Measurements from ENCODE around the gene TRIM45.
A peak's percentile ranks its signal among the peaks of the same experiment; 100 is the strongest.
"Not testable (repeated sequence)": the region's sequence is repeated elsewhere in the genome, so short reads cannot be mapped to it uniquely, and the experiment has no call there.

The TRIM45 gene

GRCh38 chr1:117121589-117122329 is at the start of gene TRIM45:
TSS of gene TRIM45 (minus strand) at chr1:117121749. CDS start at chr1:117121201, 548 bp downstream.
- DNase-seq (ENCODE audit: low spot score), result peak; percentile 87

GRCh38 chr1:117169871-117170596 is 48.5 kb upstream of the TRIM45 start:
- no peak for DNase-seq (ENCODE audit: low spot score)

- DNase-seq (ENCODE audit: low spot score), result no peak
Measured at GRCh38 chr1:117167402-117167801, 45.9 kb upstream of the TRIM45 start.

- DNase-seq (ENCODE audit: low spot score), result no peak
Measured at GRCh38 chr1:117166076-117166475, 44.5 kb upstream of the TRIM45 start.

GRCh38 chr1:117164209-117164608 is 42.7 kb upstream of the TRIM45 start:
- DNase-seq (ENCODE audit: low spot score), result no peak

GRCh38 chr1:117162816-117163215 is 41.3 kb upstream of the TRIM45 start:
- DNase-seq (ENCODE audit: low spot score), result no peak

- no peak for DNase-seq (ENCODE audit: low spot score)
Measured at GRCh38 chr1:117161887-117162286, 40.3 kb upstream of the TRIM45 start.

- DNase-seq (ENCODE audit: low spot score), result not testable (repeated sequence)
Measured at GRCh38 chr1:117151305-117151704, 29.8 kb upstream of the TRIM45 start.

GRCh38 chr1:117150316-117150715 is 28.8 kb upstream of the TRIM45 start:
- DNase-seq (ENCODE audit: low spot score), result no peak

GRCh38 chr1:117147856-117148588 is 26.5 kb upstream of the TRIM45 start:
- DNase-seq (ENCODE audit: low spot score), result no peak

GRCh38 chr1:117147341-117147831 is 25.8 kb upstream of the TRIM45 start:
- no peak for DNase-seq (ENCODE audit: low spot score)

- DNase-seq (ENCODE audit: low spot score), result no peak
Measured at GRCh38 chr1:117146575-117147340, 25.2 kb upstream of the TRIM45 start.

GRCh38 chr1:117146072-117146471 is 24.5 kb upstream of the TRIM45 start:
- DNase-seq (ENCODE audit: low spot score), result no peak

- no peak for DNase-seq (ENCODE audit: low spot score)
Measured at GRCh38 chr1:117143871-117144270, 22.3 kb upstream of the TRIM45 start.

- no peak for DNase-seq (ENCODE audit: low spot score)
Measured at GRCh38 chr1:117143172-117143571, 21.6 kb upstream of the TRIM45 start.

- no peak for DNase-seq (ENCODE audit: low spot score)
Measured at GRCh38 chr1:117142200-117142599, 20.7 kb upstream of the TRIM45 start.

GRCh38 chr1:117138561-117138960 is 17.0 kb upstream of the TRIM45 start:
- DNase-seq (ENCODE audit: low spot score), result no peak

GRCh38 chr1:117138106-117138505 is 16.6 kb upstream of the TRIM45 start:
- no peak for DNase-seq (ENCODE audit: low spot score)

GRCh38 chr1:117137281-117137855 is 15.8 kb upstream of the TRIM45 start:
- no peak for DNase-seq (ENCODE audit: low spot score)

- DNase-seq (ENCODE audit: low spot score), result no peak
Measured at GRCh38 chr1:117136749-117137148, 15.2 kb upstream of the TRIM45 start.

- no peak for DNase-seq (ENCODE audit: low spot score)
Measured at GRCh38 chr1:117135329-117135728, 13.8 kb upstream of the TRIM45 start.
